OCI-LY7 (cell line): ENCODE data around the gene RELB. TPM values are rescaled to one million over a fixed set of nuclear protein-coding genes. Genes with fewer than 3 reads are reported as not detected.

ENCODE experiments used
- BruUV-seq: library from RNA; stranded (reverse); fragments of 400-500 nt; replicated peaks from 2 replicates; lab custom pipeline; 2021; lab: Mats Ljungman, UMichigan
- CTCF ChIA-PET: fragments of 300-600 bp; sonication (Branson Sonifier 250); formaldehyde crosslinking; loops from one replicate; lab custom pipeline; 2022; ENCODE audit warnings: antibody characterized with exemption; ENCODE audit not compliant: unreplicated experiment; lab: Charles Lee
- POLR2A ChIA-PET: fragments of 300-600 bp; sonication (Branson Sonifier 250); formaldehyde crosslinking; loops from one replicate; lab custom pipeline; 2022; ENCODE audit warnings: antibody characterized with exemption; lab: Charles Lee
- DNase-seq: peaks from one replicate; pipeline ENCODE4 v3.0.0-alpha.2; 2015; ENCODE audit warnings: low spot score
- H2AFZ ChIP-seq: fragments of 200-600 bp; sonication (generic), shearing (Covaris generic); 2 replicates; pipeline ENCODE4 v1.6.1; 2014; ENCODE audit warnings: mild to moderate bottlenecking, antibody characterized with exemption, low read length, moderate library complexity
- H3K27ac ChIP-seq: fragments of 200-600 bp; sonication (generic); 2 replicates; pipeline ENCODE4 v1.5.1; 2014; ENCODE audit warnings: mixed run types, low read depth, mild to moderate bottlenecking, moderate library complexity, low read length, inconsistent platforms; ENCODE audit not compliant: poor library complexity, severe bottlenecking
- H3K36me3 ChIP-seq: fragments of 200-600 bp; sonication (generic); 2 replicates; pipeline ENCODE4 v1.6.1; 2014; ENCODE audit warnings: mild to moderate bottlenecking, antibody characterized with exemption, low read length, moderate library complexity, mixed read lengths; ENCODE audit not compliant: insufficient read depth
- H3K4me1 ChIP-seq: fragments of 200-600 bp; sonication (generic); 2 replicates; pipeline ENCODE4 v1.5.1; 2014; ENCODE audit warnings: mild to moderate bottlenecking, low read length; ENCODE audit not compliant: insufficient read depth, poor library complexity, severe bottlenecking
- H3K4me2 ChIP-seq: fragments of 200-600 bp; sonication (generic); 2 replicates; pipeline ENCODE4 v1.6.1; 2014; ENCODE audit warnings: mild to moderate bottlenecking, low read length
- H3K4me3 ChIP-seq: fragments of 200-600 bp; sonication (generic); 2 replicates; pipeline ENCODE4 v1.5.1; 2014; ENCODE audit warnings: mild to moderate bottlenecking, low read depth, low read length; ENCODE audit not compliant: poor library complexity, severe bottlenecking
- H3K79me2 ChIP-seq: fragments of 200-600 bp; sonication (generic); 2 replicates; pipeline ENCODE4 v1.6.1; 2016; ENCODE audit warnings: low read depth, mild to moderate bottlenecking, low read length, moderate library complexity, mixed read lengths; ENCODE audit not compliant: insufficient read depth
- H3K9me2 ChIP-seq: fragments of 200-600 bp; sonication (generic); 2 replicates; pipeline ENCODE4 v1.6.1; 2016; ENCODE audit warnings: mild to moderate bottlenecking, low read length, mixed read lengths; ENCODE audit not compliant: insufficient read depth
- H3K9me3 ChIP-seq: fragments of 200-600 bp; sonication (generic); 2 replicates; pipeline ENCODE4 v1.6.1; 2014; ENCODE audit warnings: mild to moderate bottlenecking, mixed run types, low read length, mixed read lengths
- H4K20me1 ChIP-seq: fragments of 200-600 bp; sonication (generic); 2 replicates; pipeline ENCODE4 v1.6.1; 2014; ENCODE audit warnings: mild to moderate bottlenecking, antibody characterized with exemption, low read length, moderate library complexity, mixed read lengths; ENCODE audit not compliant: insufficient read depth
- EZH2phosphoT487 ChIP-seq: fragments of 200-600 bp; sonication (generic); IDR thresholded peaks from 2 replicates; pipeline ENCODE4 v1.6.1; 2018; ENCODE audit warnings: low read depth, borderline replicate concordance, mild to moderate bottlenecking, mixed run types, antibody characterized with exemption, low read length, moderate library complexity, mixed read lengths
- intact Hi-C: fragments of 100-400 bp; cut with micrococcal nuclease; formaldehyde crosslinking; loops from one replicate; pipeline ENCODE4 v1.10.0; 2022; ENCODE audit not compliant: unreplicated experiment
- total RNA-seq, 2 experiments: library from RNA; depleted of rRNA in 1 of 2; stranded (reverse); fragments of >200 nt in 1 of 2; shearing (Covaris generic) in 1 of 2; gene quantifications; 2 replicates each; pipeline ENCODE4 v1.2.3, GENCODE V29; 2014 to 2022
- TF ChIP-seq, protein P1 (sequence below): fragments of 200-600 bp; sonication (generic); conservative IDR thresholded peaks from 2 replicates; pipeline ENCODE4 v1.5.1; 2014; ENCODE audit warnings: mild to moderate bottlenecking, antibody characterized with exemption, low read length, moderate library complexity, mixed read lengths

Gene RELB
- total RNA-seq, 2 experiments from 2014 or later: 36.9 to 51.1 TPM

DNA sequence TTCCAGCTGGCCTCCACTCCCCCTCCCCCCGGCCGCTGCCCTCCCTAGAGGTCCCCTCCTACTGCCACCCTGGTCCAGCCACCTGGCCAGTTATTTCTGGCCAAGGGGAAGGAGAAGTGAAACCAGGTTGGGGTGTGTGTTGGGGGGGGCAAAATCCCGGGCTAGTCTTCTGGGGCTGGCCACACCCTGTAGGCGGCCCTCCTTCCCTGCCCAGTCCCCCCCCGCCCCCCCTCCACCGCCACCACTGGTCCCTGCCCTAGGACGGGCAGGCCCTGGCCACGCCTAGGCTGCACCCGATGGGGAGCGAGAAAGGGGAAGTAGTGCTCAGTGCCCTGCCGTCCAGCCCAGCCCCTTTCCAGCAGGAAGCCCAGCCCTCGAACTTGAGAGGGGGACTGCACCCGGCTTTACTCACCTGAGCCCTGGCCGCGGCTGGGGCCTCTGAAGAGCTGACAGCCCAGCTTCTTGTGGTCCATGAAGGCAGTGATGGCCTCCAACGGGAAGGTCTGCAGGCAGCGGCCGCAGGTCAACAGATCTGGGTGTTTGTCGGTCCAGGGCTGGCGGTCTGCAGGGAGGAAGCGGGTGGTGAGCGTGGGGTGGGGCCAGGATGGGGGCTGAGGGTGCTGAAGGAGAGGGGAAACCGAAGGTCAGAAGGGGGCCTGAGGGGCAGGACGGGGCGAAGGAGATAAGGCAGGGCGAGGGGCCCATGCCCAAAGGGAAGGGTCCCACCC is 74.2 kb downstream of the RELB start:
- TF ChIP-seq EZH2phosphoT487: no peak
- TF ChIP-seq, protein P1, sequence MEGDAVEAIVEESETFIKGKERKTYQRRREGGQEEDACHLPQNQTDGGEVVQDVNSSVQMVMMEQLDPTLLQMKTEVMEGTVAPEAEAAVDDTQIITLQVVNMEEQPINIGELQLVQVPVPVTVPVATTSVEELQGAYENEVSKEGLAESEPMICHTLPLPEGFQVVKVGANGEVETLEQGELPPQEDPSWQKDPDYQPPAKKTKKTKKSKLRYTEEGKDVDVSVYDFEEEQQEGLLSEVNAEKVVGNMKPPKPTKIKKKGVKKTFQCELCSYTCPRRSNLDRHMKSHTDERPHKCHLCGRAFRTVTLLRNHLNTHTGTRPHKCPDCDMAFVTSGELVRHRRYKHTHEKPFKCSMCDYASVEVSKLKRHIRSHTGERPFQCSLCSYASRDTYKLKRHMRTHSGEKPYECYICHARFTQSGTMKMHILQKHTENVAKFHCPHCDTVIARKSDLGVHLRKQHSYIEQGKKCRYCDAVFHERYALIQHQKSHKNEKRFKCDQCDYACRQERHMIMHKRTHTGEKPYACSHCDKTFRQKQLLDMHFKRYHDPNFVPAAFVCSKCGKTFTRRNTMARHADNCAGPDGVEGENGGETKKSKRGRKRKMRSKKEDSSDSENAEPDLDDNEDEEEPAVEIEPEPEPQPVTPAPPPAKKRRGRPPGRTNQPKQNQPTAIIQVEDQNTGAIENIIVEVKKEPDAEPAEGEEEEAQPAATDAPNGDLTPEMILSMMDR: no peak
- peak; percentile 96 for DNase-seq
- Histone ChIP-seq H3K9me2 (no peaks in the 10 kb centered on the region), H3K4me1 (peaks cover 74% of the 10 kb centered on the region), H3K27ac (peak overlapping the region; percentile 88), H3K79me2 (peaks cover 53% of the 10 kb centered on the region), H3K4me2 (peak overlapping the region; percentile 100), H3K9me3 (no peaks in the 10 kb centered on the region), H4K20me1 (peaks cover 5% of the 10 kb centered on the region; the same call in 1 of the 2 replicates), H3K36me3 (peaks cover 50% of the 10 kb centered on the region), H3K4me3 (peak overlapping the region; percentile 85), H2AFZ (no peak overlapping the region)
- no TSS peak for BruUV-seq
- ChIA-PET POLR2A (interaction anchor here (0.8 to 1.0 kb wide), 4 partner anchors 15 to 117 kb away, joined by 3 to 5 read pairs (median 4); no protein-coding TSS in a partner anchor), CTCF (no interaction called here)
- intact Hi-C loops: loop anchor here (2.0 to 5.0 kb wide), 4 partner anchors 59 to 323 kb away; no protein-coding TSS in a partner anchor

- H3K9me2 ChIP-seq: no peaks in the 10 kb centered on the region
- DNase-seq: peak; percentile 92
- peaks cover 50% of the 10 kb centered on the region for H3K36me3 ChIP-seq
- no peaks in the 10 kb centered on the region for H3K9me3 ChIP-seq
- TF ChIP-seq, protein P1: no peak
- no peak for TF ChIP-seq EZH2phosphoT487
- 0 out of 2 replicates have a peak, but pooled peaks cover 12% of the 10 kb centered on the region for H4K20me1 ChIP-seq
- peak within 1 kb of the TSS; percentile 100 for H3K4me2 ChIP-seq
- intact Hi-C loops: loop anchor here (5.0 kb wide), 2 partner anchors 79 to 324 kb away; no protein-coding TSS in a partner anchor
- H3K4me1 ChIP-seq: peaks cover 72% of the 10 kb centered on the region
- peaks cover 61% of the 10 kb centered on the region for H3K79me2 ChIP-seq
- H3K4me3 ChIP-seq: peak within 1 kb of the TSS; percentile 85
- BruUV-seq: TSS peak; percentile 48
- ChIA-PET POLR2A (interaction anchor here (1.0 kb wide), 1 partner anchor 34 kb away, joined by 5 read pairs; no protein-coding TSS in a partner anchor), CTCF (no interaction called here)
- H2AFZ ChIP-seq: peak within 1 kb of the TSS; percentile 40; the same call in 1 of the 2 replicates
- H3K27ac ChIP-seq: peak within 1 kb of the TSS; percentile 88
These were observed 75.0 kb downstream of the RELB start, which contains the start of gene ZNF296 for GRCh38 chr19:45076029-45076850. Gene ZNF296, minus strand, starts transcription at chr19:45076478. Its CDS starts 105 bp downstream, at chr19:45076373.
